HuH-7.5 (cell line): Measurements from ENCODE around the gene HDAC4.

Experiments used
- DNase-seq: peaks from one replicate; pipeline ENCODE4 v3.0.0; 2011; ENCODE audit warnings: low spot score

The HDAC4 gene

GRCh38 chr2:239220981-239221396 lies 179.8 kb downstream of the HDAC4 start:
- DNase-seq: no peak

DNA sequence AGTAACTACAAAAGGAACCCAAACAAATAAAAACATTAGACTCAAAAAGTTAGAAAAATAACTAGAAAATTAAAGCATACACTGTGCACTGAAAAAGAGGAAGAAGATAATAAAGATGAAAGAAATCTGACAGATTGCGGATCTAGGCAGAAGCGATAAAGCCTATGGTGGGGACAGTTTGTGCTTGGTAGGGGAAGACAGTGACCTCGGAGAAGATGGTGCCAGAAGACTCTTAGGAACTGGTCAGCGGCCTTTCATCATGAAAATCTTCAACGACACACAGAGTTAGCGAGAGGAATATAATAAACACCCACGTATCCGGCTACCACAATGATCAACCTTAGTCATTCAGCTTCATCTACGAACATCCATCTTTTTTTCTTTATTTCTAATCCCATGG lies 180.5 kb downstream of the HDAC4 start:
- DNase-seq: no peak

DNA sequence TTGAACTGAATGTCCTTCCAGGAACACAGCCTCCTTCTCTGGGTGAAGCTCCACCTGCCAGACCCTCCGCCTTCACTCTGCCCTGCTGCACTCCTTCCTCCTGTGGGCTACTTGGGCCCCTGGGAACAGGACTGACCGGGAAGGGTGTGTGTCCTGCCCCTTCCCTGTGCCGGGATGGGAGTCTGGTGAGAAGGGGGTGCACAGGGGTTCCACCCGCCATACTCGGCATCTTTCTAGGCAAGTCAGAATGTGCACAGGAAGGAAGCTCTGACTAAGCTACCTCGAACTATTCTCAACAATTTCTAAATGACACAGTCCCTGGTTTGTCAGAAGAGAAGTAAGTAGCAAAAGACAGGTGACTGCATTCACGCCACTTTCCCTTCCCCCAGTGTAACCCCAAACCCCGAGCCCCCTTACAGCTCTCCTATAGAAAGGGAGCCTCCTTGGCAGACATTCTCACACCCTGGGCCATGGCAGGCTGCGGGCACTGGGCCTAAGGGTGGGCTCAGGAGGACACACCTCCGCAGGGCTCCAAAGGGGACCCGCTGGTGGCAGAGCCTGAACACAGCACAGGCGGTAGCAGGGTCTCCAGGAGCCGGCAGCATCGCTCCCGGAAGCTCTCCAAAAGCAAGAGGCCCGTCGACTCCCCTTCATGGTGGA lies 184.1 kb downstream of the HDAC4 start:
- DNase-seq: no peak

DNA sequence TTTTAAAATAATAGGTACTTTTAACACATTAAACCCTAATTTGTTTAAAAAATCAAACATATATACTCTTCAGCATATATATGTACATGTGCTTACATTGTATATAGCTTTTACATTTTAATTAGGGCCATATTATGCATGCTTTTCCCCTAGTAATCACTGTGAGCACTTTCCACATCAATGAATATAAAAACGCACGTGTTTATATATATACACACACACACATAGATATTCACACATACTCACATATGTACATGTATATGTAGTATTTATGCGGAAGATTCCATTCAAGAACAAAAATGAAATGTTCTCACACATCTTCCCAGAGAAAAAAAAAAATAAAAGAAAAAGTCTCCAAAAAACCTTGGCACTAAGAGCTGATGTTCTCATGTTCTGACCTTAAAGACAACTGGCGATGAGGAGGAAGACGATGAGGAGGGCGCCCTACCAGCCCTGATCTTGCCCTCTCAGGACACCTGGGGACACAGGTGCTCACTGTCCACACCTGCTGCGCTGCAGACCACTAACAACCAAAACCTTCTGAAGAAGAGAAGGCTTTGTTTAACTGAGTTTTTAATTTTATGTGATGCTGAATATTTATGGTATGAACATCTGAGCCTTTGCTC lies 184.7 kb downstream of the HDAC4 start:
- DNase-seq: no peak

GRCh38 chr2:239215136-239215925 lies 185.5 kb downstream of the HDAC4 start:
- no peak for DNase-seq

DNA sequence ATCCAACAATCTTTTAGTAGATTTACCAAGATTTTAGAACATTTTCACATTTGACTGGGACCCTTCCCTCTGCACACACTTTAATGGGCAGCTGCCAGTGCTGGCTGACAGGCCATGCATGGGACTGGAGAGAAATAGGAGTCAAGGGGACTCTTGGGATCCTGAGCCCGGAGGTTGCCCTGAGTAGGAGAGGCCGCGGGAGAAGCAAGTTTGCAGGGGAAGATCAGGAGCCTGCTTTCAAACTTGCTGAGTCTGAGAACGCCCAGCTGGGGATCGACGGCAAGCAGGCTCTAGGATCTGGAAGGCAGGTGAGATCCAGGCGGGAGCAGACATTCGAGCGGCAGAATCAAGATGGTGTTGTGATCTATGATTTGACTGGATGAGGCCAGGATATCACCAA lies 186.1 kb downstream of the HDAC4 start:
- no peak for DNase-seq

DNA sequence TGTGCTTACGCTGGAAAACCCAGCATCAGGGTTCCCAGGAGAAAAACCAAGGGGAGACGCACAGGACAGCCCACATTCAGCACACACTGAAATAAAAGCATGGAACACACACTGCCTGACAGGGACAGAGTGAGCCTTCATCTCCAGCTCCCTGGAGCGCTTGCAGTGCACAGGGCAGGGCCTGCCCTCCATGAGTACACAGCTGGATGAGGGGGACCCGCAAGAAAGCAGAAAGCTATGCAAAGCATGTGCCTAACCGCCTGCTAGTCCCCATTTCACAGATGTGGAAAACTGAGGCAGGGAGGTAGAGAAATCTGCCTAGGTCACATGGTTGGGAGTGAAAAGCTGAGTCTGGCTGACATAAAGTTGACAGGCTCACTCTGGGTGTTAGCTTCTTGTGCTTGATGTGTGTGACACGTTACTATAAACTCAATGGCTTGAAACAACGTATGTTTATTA lies 187.1 kb downstream of the HDAC4 start:
- no peak for DNase-seq

GRCh38 chr2:239212929-239213642 lies 187.7 kb downstream of the HDAC4 start:
- no peak for DNase-seq

GRCh38 chr2:239212121-239212928 lies 188.5 kb downstream of the HDAC4 start:
- no peak for DNase-seq

- DNase-seq: no peak
Observed at GRCh38 chr2:239211396-239212094, 189.3 kb downstream of the HDAC4 start.

GRCh38 chr2:239209783-239210182 lies 191.0 kb downstream of the HDAC4 start:
- no peak for DNase-seq

GRCh38 chr2:239208465-239209180 lies 192.2 kb downstream of the HDAC4 start:
- DNase-seq: no peak

- DNase-seq: no peak
Observed at GRCh38 chr2:239206851-239207250, 194.0 kb downstream of the HDAC4 start.

DNA sequence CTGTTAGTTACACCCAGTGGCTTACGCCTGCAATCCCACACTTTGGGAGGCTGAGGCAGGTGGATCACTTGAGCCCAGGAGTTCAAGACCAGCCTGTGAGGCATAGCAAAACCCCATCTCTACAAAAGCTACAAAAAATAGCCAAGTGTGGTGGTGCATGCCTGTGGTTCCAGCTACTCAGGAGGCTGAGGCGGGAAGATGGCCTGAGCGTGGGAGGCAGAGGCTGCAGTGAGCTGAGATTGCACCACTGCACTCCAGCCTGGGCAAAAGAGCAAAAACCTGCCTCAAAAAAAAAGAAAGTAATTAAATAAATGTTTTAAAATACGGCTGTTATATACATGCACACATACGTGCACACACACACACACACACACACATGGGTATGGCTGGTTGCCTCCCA lies 194.8 kb downstream of the HDAC4 start:
- DNase-seq: no peak

DNA sequence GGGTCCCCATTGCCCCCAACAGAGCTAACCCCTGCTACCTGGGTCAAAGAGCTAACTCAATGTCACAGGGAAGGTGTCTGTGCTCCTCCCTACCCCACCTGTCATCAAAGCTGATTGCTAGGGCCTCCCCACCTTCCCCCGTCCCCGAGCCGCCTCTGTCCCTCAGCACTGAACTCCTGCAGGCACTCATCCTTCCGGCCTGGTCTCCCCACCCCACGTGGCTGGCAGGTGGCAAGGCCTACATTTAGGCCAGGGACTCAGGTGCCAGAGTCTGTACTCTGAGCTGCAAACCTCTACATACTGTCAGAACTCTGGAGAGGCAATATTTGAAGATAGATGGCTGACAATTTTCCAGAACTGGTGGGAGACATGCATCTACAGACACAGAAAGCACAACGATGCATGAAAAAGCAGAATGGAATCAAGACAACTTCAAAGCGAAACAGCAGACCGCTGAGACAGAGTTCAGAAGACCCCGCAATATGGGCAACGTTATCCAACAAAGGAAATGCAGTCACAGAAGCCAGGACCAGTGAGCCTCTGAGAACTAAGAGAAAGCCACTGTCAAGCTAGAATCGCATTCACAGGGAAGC lies 195.8 kb downstream of the HDAC4 start:
- no peak for DNase-seq

- no peak for DNase-seq
Observed at GRCh38 chr2:239204136-239204875, 196.5 kb downstream of the HDAC4 start.

DNA sequence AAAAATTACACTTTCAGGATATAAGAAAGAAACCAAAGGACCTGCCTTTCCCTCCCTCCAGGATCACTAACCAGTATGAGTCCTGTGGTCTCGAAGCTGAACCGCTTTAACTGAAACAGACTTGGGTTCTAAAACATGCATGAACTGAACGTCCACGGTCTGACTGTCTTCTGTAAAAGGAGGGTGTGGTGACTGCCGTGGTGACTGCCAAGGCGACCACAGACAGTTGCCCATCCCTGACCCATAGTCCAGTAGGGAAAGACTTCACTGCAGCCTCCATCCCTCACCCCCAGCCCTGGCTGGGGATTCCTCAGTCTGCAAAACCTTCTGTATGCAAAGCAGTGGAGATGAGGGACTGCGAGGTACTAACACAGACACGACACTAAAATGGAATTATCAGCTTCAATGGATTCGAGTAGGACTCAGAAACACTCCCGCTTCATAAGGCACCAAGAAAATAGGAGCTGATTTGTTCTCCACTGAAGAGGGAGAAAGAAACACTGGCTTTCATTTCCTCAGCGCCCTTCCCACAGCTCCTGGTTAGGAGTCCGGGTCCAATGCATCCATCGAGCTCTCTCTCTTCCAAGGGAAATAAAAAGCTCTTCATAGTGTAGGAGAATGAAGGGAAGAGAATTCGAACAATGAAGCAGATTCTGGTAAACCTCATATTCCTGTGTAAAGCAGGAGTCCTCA lies 197.2 kb downstream of the HDAC4 start:
- DNase-seq: no peak

- DNase-seq: no peak
Observed at GRCh38 chr2:239202836-239203235, 198.0 kb downstream of the HDAC4 start.

DNA sequence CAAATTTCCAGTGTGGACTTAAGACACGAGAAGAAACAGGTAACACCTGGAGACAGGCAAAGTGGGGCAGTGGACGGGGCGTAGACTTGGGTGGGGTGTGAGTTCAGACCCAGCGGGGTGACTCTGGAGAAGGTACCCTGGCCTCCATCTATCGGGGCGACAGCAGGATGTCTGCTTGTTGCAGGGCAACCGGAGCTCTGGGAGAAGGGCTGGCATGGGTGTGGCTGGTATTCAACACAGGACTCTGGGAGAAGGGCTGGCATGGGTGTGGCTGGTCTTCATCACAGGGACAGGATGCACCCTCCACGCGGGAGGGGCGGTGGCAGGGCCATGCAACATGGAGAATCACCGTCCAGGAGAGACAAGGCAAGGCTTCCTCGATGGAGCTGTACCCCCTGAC lies 198.5 kb downstream of the HDAC4 start:
- no peak for DNase-seq
